Right lobe of liver (tissue), 4 donors: Measurements from ENCODE around the gene LGALS14.

Experiments used
- CTCF ChIP-seq, 4 donors: fragments of 200-600 bp in 3 of 4; fragments of 450-650 bp in 1 of 4; IDR thresholded peaks; one replicate each; pipeline versions ENCODE4 v1.5.1 to v1.8.0; 2016 to 2022; ENCODE audit warnings: antibody characterized with exemption in 4 of 4, mild to moderate bottlenecking in 2 of 4
- POLR2A ChIP-seq: fragments of 450-650 bp; IDR thresholded peaks from one replicate; pipeline ENCODE4 v1.6.1; 2017; ENCODE audit warnings: antibody characterized with exemption, mild to moderate bottlenecking
- donor health status: DM: no; HTN: no; CAD: no.
- donor health status: DM: no; HTN: no; CAD: no.
- donor health status: DM: no; HTN: yes; CAD: no.

- TF ChIP-seq POLR2A = no peak
- no peak for TF ChIP-seq CTCF (IDR thresholded peaks at IDR 0.05)
These were observed 23.8 kb downstream of the LGALS14 start for GRCh38 chr19:39728040-39728439.
